AG10803 (cell line): ENCODE measurements around the gene ANXA7.

Experiments
- DNase-seq: peaks from one replicate; pipeline ENCODE4 v3.0.0; 2010; ENCODE audit warnings: low read depth
- H3K4me3 ChIP-seq: 2 replicates; pipeline ENCODE4 v1.5.1; 2011; ENCODE audit warnings: mild to moderate bottlenecking, low read length, control low read depth
- TF ChIP-seq, protein P1 (sequence below): conservative IDR thresholded peaks from 2 replicates; pipeline ENCODE4 v1.5.1; 2011; ENCODE audit warnings: mild to moderate bottlenecking, low read length, control low read depth, inconsistent platforms

ANXA7 gene

GRCh38 chr10:73426318-73426717, 12.5 kb upstream of the ANXA7 start:
- no peak for DNase-seq
- H3K4me3 ChIP-seq: no peak overlapping the region
- TF ChIP-seq, protein P1, sequence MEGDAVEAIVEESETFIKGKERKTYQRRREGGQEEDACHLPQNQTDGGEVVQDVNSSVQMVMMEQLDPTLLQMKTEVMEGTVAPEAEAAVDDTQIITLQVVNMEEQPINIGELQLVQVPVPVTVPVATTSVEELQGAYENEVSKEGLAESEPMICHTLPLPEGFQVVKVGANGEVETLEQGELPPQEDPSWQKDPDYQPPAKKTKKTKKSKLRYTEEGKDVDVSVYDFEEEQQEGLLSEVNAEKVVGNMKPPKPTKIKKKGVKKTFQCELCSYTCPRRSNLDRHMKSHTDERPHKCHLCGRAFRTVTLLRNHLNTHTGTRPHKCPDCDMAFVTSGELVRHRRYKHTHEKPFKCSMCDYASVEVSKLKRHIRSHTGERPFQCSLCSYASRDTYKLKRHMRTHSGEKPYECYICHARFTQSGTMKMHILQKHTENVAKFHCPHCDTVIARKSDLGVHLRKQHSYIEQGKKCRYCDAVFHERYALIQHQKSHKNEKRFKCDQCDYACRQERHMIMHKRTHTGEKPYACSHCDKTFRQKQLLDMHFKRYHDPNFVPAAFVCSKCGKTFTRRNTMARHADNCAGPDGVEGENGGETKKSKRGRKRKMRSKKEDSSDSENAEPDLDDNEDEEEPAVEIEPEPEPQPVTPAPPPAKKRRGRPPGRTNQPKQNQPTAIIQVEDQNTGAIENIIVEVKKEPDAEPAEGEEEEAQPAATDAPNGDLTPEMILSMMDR: no peak

DNA sequence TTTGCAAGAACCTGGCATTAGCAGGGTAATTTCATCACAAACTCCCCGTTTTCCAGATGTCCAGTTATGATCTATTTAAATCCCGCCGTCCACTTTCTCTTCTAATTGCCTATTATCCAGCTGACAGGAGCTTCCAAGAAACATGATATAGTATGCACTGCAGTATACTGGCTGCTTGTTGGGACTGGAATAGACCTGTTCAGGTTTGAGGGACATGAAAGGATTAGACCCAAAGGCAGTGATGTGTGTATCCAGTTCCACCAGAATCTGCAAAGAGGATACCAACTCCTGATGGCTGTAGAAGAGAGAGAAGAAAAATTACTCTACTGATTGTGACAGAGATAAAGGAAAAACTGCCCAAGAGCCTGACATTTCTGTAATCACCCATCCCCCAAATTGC, 10.6 kb upstream of the ANXA7 start:
- DNase-seq: no peak
- TF ChIP-seq, protein P1: no peak
- H3K4me3 ChIP-seq: no peak overlapping the region

- DNase-seq: no peak
- H3K4me3 ChIP-seq: no peak overlapping the region
- TF ChIP-seq, protein P1: no peak
These were observed 9.5 kb upstream of the ANXA7 start for GRCh38 chr10:73423309-73423708.

- no peak overlapping the region for H3K4me3 ChIP-seq
- TF ChIP-seq, protein P1: no peak
- no peak for DNase-seq
These were observed 2.7 kb upstream of the ANXA7 start for GRCh38 chr10:73416571-73416970.

DNA sequence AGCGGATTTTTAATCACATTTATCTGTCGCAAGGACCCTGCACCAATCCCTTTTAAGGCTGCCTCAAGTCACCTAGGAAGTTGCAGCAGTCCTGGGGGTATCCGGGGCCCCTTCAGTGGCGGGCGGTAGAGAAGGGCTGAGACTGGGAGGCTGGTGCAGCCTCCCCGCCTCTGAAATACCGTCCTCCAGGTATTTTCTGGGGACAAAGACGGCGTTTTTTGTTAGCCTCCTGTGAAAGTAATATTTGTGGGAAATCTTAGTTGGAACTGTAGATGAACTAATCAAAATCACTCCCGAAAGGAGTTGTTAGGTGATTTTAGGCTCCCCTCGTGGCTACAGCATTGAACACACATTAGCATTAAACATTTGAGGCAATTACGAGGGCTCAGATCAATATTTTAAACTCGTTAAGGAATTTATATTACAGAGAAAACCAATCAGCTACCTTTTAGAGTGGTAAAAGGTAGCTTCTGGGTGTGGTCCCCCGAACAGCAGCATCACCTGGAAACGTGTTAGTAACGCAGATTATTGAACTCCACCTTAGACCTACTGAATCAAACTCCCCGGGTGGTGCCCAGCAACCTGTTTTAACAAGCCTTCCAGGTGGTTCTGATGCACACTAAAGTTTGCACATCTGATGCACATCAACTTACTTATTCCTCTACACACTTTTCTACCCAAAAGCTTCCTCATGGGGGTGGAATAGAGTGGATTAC, 530 bp upstream of the ANXA7 start:
- peak overlapping the region; percentile 76 for H3K4me3 ChIP-seq
- no peak for DNase-seq
- TF ChIP-seq, protein P1: no peak

DNA sequence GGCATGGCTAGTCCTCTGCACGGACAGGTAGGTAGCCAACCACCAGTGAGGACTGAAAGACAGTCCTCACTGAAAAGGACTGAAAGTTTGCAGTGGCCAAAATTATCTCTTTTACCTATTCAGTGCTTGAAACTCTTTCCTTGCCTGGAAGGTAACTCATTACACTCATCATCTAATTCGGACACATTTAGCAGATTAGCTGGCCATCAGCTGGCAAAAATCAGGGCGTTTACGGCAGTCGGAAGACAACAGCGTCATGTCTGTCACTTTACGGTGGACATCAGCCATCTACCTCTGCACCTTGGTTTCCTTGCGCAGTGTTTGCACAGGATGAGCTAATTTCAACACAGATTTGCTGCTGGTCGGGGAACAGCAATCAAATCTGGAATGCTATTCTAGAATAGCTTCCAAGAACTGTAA, 740 bp downstream of the ANXA7 start:
- DNase-seq: no peak
- TF ChIP-seq, protein P1: no peak
- H3K4me3 ChIP-seq: peak overlapping the region; percentile 76

GRCh38 chr10:73410897-73411296, 3.0 kb downstream of the ANXA7 start:
- no peak for DNase-seq
- no peak overlapping the region for H3K4me3 ChIP-seq
- TF ChIP-seq, protein P1: no peak
